Measurements from ENCODE around the gene JPT2.

DNA sequence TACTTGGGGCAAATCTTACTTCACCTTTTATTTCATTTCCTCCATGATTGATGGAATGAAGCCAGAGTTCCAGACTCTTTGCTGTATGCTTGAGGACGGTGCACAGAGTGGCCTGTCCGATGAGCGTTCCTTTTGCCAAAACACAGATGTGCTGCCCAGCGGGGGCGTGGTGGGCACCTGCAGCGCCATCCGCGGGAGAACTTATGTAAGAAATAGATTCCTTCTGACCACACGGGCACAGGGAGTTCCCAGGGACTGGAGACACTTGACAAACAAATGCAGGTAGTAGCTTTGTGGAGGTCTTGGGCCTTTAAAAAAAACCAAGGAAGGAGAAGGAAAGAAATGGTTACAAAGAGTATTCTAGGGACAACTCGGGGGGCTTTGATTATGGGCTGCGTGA lies 35.3 kb upstream of the JPT2 start:
- TF ChIP-seq, protein P1, sequence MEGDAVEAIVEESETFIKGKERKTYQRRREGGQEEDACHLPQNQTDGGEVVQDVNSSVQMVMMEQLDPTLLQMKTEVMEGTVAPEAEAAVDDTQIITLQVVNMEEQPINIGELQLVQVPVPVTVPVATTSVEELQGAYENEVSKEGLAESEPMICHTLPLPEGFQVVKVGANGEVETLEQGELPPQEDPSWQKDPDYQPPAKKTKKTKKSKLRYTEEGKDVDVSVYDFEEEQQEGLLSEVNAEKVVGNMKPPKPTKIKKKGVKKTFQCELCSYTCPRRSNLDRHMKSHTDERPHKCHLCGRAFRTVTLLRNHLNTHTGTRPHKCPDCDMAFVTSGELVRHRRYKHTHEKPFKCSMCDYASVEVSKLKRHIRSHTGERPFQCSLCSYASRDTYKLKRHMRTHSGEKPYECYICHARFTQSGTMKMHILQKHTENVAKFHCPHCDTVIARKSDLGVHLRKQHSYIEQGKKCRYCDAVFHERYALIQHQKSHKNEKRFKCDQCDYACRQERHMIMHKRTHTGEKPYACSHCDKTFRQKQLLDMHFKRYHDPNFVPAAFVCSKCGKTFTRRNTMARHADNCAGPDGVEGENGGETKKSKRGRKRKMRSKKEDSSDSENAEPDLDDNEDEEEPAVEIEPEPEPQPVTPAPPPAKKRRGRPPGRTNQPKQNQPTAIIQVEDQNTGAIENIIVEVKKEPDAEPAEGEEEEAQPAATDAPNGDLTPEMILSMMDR (conservative IDR thresholded peaks at IDR 0.05; ENCODE audit: low read depth in 2 of 2), result no peak
- TF ChIP-seq POLR2AphosphoS5 (IDR thresholded peaks at IDR 0.05; ENCODE audit: low read depth) (no peak), EZH2 (IDR thresholded peaks at IDR 0.05; ENCODE audit: low read depth, unreplicated experiment) (no peak), EZH2phosphoT487 (IDR thresholded peaks at IDR 0.05; ENCODE audit: unreplicated experiment) (no peak), CREB1 (CRISPR knock-in tag; IDR thresholded peaks at IDR 0.05; ENCODE audit: low read depth) (no peak)
- TF ChIP-seq, protein P2, sequence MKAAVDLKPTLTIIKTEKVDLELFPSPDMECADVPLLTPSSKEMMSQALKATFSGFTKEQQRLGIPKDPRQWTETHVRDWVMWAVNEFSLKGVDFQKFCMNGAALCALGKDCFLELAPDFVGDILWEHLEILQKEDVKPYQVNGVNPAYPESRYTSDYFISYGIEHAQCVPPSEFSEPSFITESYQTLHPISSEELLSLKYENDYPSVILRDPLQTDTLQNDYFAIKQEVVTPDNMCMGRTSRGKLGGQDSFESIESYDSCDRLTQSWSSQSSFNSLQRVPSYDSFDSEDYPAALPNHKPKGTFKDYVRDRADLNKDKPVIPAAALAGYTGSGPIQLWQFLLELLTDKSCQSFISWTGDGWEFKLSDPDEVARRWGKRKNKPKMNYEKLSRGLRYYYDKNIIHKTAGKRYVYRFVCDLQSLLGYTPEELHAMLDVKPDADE (IDR thresholded peaks at IDR 0.05), result no peak
- TF ChIP-seq, protein P3, sequence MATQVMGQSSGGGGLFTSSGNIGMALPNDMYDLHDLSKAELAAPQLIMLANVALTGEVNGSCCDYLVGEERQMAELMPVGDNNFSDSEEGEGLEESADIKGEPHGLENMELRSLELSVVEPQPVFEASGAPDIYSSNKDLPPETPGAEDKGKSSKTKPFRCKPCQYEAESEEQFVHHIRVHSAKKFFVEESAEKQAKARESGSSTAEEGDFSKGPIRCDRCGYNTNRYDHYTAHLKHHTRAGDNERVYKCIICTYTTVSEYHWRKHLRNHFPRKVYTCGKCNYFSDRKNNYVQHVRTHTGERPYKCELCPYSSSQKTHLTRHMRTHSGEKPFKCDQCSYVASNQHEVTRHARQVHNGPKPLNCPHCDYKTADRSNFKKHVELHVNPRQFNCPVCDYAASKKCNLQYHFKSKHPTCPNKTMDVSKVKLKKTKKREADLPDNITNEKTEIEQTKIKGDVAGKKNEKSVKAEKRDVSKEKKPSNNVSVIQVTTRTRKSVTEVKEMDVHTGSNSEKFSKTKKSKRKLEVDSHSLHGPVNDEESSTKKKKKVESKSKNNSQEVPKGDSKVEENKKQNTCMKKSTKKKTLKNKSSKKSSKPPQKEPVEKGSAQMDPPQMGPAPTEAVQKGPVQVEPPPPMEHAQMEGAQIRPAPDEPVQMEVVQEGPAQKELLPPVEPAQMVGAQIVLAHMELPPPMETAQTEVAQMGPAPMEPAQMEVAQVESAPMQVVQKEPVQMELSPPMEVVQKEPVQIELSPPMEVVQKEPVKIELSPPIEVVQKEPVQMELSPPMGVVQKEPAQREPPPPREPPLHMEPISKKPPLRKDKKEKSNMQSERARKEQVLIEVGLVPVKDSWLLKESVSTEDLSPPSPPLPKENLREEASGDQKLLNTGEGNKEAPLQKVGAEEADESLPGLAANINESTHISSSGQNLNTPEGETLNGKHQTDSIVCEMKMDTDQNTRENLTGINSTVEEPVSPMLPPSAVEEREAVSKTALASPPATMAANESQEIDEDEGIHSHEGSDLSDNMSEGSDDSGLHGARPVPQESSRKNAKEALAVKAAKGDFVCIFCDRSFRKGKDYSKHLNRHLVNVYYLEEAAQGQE (IDR thresholded peaks at IDR 0.05; ENCODE audit: unreplicated experiment), result no peak
